ENCODE results near the gene CDPF1. TPM values are rescaled to one million over a fixed set of nuclear protein-coding genes. Genes with fewer than 3 reads are reported as not detected.

The CDPF1 gene
- total and polyA plus RNA-seq, 2 experiments from 2014 or later = 26.4 to 44.9 TPM

DNA sequence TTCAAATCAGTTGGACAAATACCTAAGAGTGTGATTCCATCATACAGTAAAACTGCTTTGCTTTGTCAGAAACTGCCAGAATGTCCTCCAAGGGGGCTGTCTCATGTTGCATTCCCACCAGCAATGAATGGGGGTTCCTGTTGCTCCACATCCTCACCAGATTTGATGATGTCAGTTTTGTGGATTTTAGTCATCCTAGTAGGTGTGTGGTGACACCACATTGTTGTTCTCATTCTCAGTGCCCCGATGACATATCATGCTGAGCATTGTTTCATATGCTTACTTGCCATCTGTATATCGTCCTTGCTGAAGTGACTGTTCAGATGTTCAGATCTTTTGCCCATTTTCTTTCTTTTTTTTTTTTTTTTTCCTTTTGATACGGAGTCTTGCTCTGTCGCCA, 37.0 kb downstream of the CDPF1 start:
- Histone ChIP-seq H3K27me3 (no peaks in the 10 kb centered on the region), H3K27ac (no peak overlapping the region), H3K36me3 (peaks cover 12% of the 10 kb centered on the region), H3K4me3 (no peak overlapping the region), H3K4me1 (ENCODE audit: low read depth) (no peaks in the 10 kb centered on the region), H3K9me3 (ENCODE audit: low read depth) (no peaks in the 10 kb centered on the region)
- TF ChIP-seq, protein P1, sequence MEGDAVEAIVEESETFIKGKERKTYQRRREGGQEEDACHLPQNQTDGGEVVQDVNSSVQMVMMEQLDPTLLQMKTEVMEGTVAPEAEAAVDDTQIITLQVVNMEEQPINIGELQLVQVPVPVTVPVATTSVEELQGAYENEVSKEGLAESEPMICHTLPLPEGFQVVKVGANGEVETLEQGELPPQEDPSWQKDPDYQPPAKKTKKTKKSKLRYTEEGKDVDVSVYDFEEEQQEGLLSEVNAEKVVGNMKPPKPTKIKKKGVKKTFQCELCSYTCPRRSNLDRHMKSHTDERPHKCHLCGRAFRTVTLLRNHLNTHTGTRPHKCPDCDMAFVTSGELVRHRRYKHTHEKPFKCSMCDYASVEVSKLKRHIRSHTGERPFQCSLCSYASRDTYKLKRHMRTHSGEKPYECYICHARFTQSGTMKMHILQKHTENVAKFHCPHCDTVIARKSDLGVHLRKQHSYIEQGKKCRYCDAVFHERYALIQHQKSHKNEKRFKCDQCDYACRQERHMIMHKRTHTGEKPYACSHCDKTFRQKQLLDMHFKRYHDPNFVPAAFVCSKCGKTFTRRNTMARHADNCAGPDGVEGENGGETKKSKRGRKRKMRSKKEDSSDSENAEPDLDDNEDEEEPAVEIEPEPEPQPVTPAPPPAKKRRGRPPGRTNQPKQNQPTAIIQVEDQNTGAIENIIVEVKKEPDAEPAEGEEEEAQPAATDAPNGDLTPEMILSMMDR (IDR thresholded peaks at IDR 0.05; ENCODE audit: low read depth, low read length) = no peak
- no peak for DNase-seq (ENCODE audit: low read depth in 1 of 2, low spot score in 1 of 2)

- no peak for DNase-seq (ENCODE audit: low read depth in 1 of 2, low spot score in 1 of 2)
- H3K4me1 ChIP-seq (ENCODE audit: low read depth) = no peaks in the 10 kb centered on the region
- H3K27ac ChIP-seq = no peak overlapping the region
- no peak overlapping the region for H3K4me3 ChIP-seq
- no peaks in the 10 kb centered on the region for H3K27me3 ChIP-seq
- TF ChIP-seq, protein P1 (IDR thresholded peaks at IDR 0.05; ENCODE audit: low read depth, low read length) = no peak
- peaks cover 11% of the 10 kb centered on the region for H3K36me3 ChIP-seq
- H3K9me3 ChIP-seq (ENCODE audit: low read depth) = no peaks in the 10 kb centered on the region
Measured at GRCh38 chr22:46212195-46212594, 37.9 kb downstream of the CDPF1 start.

DNA sequence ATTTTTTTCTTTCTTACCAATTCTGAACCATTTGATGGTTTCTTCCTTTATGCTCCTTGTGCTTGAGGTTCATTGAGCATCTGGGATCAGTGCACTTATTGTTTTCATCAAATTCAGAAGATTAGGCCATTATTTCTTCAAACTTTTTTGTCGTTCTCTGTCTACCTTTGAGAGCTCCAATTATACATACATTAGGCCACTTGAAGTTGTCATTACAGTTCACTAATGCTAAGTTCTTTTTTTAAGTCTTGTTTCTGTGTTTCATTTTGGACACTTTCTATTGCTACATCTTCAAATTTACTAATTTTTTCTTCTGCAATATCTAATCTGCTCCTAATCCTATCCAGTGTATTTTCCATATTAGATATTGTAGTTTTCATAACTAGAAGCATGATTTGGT, 40.8 kb downstream of the CDPF1 start:
- Histone ChIP-seq H3K27me3 (no peaks in the 10 kb centered on the region), H3K36me3 (peaks cover 9% of the 10 kb centered on the region), H3K4me3 (no peak overlapping the region), H3K9me3 (ENCODE audit: low read depth) (no peaks in the 10 kb centered on the region), H3K27ac (no peak overlapping the region), H3K4me1 (ENCODE audit: low read depth) (no peaks in the 10 kb centered on the region)
- no peak for DNase-seq (ENCODE audit: low read depth in 1 of 2, low spot score in 1 of 2)
- TF ChIP-seq, protein P1 (IDR thresholded peaks at IDR 0.05; ENCODE audit: low read depth, low read length) = no peak

DNA sequence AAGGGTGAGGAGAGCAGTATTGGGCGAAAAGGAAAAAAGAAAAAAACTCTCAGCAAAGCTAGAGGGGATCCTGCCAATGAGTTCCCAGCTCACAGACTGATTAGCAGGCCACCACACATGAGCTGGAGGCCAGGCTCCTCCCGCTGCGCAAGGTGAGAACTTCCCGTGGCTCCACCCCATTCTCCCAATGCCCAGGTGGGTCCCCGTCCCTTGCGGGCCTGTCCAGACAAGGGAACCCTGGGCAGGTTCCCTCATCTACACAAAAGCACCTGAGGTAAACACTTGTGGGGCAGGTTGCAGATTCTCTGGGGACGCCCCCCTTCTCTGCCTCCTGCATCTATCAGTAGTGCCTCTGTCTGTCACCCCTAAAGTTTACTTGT, 46.5 kb downstream of the CDPF1 start:
- Histone ChIP-seq H3K36me3 (peaks cover 16% of the 10 kb centered on the region), H3K9me3 (ENCODE audit: low read depth) (no peaks in the 10 kb centered on the region), H3K4me3 (no peak overlapping the region), H3K27me3 (no peaks in the 10 kb centered on the region), H3K4me1 (ENCODE audit: low read depth) (no peaks in the 10 kb centered on the region), H3K27ac (no peak overlapping the region)
- DNase-seq (ENCODE audit: low read depth in 1 of 2, low spot score in 1 of 2) = no peak
- TF ChIP-seq, protein P1 (IDR thresholded peaks at IDR 0.05; ENCODE audit: low read depth, low read length) = no peak

DNA sequence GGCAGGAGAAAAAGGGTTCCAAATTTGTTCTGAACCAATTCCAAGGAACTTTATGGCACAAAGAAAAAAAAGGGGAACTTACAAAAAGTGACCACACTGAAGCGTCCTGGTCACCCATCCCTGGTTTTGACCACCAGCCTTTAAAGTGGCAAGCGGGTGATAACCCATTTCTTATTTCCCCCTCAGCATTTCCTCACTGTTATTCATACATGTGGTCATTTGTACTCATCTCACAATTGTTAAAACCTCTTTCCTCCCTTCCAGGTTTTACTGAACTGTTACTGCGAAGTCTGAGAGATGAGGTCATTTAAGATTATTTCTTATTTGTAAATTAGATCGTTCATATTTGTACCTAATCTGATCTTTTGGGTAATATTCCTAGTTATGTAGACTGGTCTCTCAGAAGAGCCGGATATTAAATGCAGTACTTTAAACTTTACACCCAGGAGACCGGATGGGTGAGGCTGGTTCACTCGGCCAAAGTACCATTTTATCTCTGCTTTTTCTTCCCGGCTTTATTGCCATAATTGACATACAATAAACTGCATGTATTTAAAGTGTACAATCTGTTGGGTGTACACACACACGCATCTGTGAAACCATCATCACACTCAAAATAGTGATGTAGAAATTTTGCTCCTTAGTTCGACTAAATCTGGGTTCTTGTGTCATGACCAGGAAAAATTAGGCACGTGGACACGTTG, 47.0 kb downstream of the CDPF1 start:
- Histone ChIP-seq H3K4me1 (ENCODE audit: low read depth) (no peaks in the 10 kb centered on the region), H3K4me3 (no peak overlapping the region), H3K27me3 (no peaks in the 10 kb centered on the region), H3K9me3 (ENCODE audit: low read depth) (no peaks in the 10 kb centered on the region), H3K27ac (no peak overlapping the region), H3K36me3 (peaks cover 16% of the 10 kb centered on the region)
- TF ChIP-seq, protein P1 (IDR thresholded peaks at IDR 0.05; ENCODE audit: low read depth, low read length) = no peak
- no peak for DNase-seq (ENCODE audit: low read depth in 1 of 2, low spot score in 1 of 2)
